Anterior cingulate cortex (tissue), 58 donors: ENCODE results near the gene MLF2.

Experiments used
- DNase-seq, 58 donors: peaks; one replicate each; lab custom pipeline; 2025; lab: John Stamatoyannopoulos, UW

MLF2 gene

GRCh38 chr12:6752921-6753771, at the start of gene MLF2:
MLF2 (minus strand) TSS chr12:6753141; CDS start chr12:6752334, 807 bp downstream.
- peak; percentile 67 to 99 (median 95) for DNase-seq

GRCh38 chr12:6799147-6799546, 46.2 kb upstream of the MLF2 start:
- no peak for DNase-seq

- no peak for DNase-seq
Observed at GRCh38 chr12:6796576-6796975, 43.6 kb upstream of the MLF2 start.

GRCh38 chr12:6795088-6795487, 42.1 kb upstream of the MLF2 start:
- no peak for DNase-seq

GRCh38 chr12:6792522-6793201, 39.7 kb upstream of the MLF2 start:
- peak in 34 of 58 donors; percentile 8 to 70 (median 31) for DNase-seq

GRCh38 chr12:6791931-6792520, 39.1 kb upstream of the MLF2 start:
- DNase-seq, result no peak

GRCh38 chr12:6790496-6791150, 37.7 kb upstream of the MLF2 start:
- no peak for DNase-seq

- DNase-seq, result peak in 18 of 58 donors; percentile 8 to 48 (median 22)
Observed at GRCh38 chr12:6788972-6789924, 36.3 kb upstream of the MLF2 start, which contains the start of gene CD4. CD4 (plus strand) TSS chr12:6789528; CDS start chr12:6800139, 10,611 bp downstream.

GRCh38 chr12:6787309-6787708, 34.4 kb upstream of the MLF2 start:
- DNase-seq, result no peak

GRCh38 chr12:6786416-6787094, 33.6 kb upstream of the MLF2 start:
- DNase-seq, result no peak

GRCh38 chr12:6784761-6785160, 31.8 kb upstream of the MLF2 start:
- no peak for DNase-seq

GRCh38 chr12:6784296-6784695, 31.4 kb upstream of the MLF2 start:
- no peak for DNase-seq

- no peak for DNase-seq
Observed at GRCh38 chr12:6783828-6784227, 30.9 kb upstream of the MLF2 start.

GRCh38 chr12:6782850-6783566, 30.1 kb upstream of the MLF2 start:
- no peak for DNase-seq

- no peak for DNase-seq
Observed at GRCh38 chr12:6782119-6782518, 29.2 kb upstream of the MLF2 start.

GRCh38 chr12:6780573-6780972, 27.6 kb upstream of the MLF2 start:
- no peak for DNase-seq

GRCh38 chr12:6779708-6780432, 26.9 kb upstream of the MLF2 start:
- no peak for DNase-seq
